Gastroesophageal sphincter (tissue), 3 donors: ENCODE measurements around the gene GABARAP.

Experiments
- CTCF ChIP-seq, 4 experiments: fragments of 200-600 bp in 2 of 4; fragments of 450-650 bp in 2 of 4; sonication (generic) in 1 of 4; IDR thresholded peaks; one replicate each; pipeline ENCODE4 v1.5.1; 2017 to 2019; ENCODE audit warnings: antibody characterized with exemption in 4 of 4, mild to moderate bottlenecking in 2 of 4, moderate library complexity in 2 of 4
- POLR2AphosphoS5 ChIP-seq: sonication (generic); formaldehyde crosslinking; IDR thresholded peaks from one replicate; pipeline ENCODE4 v1.6.1; 2017; ENCODE audit warnings: antibody characterized with exemption

GRCh38 chr17:7219229-7219811, 22.9 kb downstream of the GABARAP start:
- no peak for TF ChIP-seq CTCF (IDR thresholded peaks at IDR 0.05)
- TF ChIP-seq POLR2AphosphoS5, result no peak
